Measurements from ENCODE around the gene HDDC3.
"Not testable (repeated sequence)": the region's sequence is repeated elsewhere in the genome, so short reads cannot be mapped to it uniquely, and the experiment has no call there.

HDDC3 gene

GRCh38 chr15:90910441-90911301, 21.7 kb downstream of the HDDC3 start:
- H3K4me3 ChIP-seq (replicated peaks in 1 of 2; ENCODE audit: low read depth in 2 of 2, low read length in 2 of 2), result no peak overlapping the region
- no peak for TF ChIP-seq CTCF (IDR thresholded peaks at IDR 0.05; ENCODE audit: low read depth, low read length)
- no peak for DNase-seq (ENCODE audit: low read depth in 2 of 2)

GRCh38 chr15:90909976-90910375, 22.4 kb downstream of the HDDC3 start:
- H3K4me3 ChIP-seq (replicated peaks in 1 of 2; ENCODE audit: low read depth in 2 of 2, low read length in 2 of 2), result no peak overlapping the region
- TF ChIP-seq CTCF (IDR thresholded peaks at IDR 0.05; ENCODE audit: low read depth, low read length), result no peak
- no peak for DNase-seq (ENCODE audit: low read depth in 2 of 2)

DNA sequence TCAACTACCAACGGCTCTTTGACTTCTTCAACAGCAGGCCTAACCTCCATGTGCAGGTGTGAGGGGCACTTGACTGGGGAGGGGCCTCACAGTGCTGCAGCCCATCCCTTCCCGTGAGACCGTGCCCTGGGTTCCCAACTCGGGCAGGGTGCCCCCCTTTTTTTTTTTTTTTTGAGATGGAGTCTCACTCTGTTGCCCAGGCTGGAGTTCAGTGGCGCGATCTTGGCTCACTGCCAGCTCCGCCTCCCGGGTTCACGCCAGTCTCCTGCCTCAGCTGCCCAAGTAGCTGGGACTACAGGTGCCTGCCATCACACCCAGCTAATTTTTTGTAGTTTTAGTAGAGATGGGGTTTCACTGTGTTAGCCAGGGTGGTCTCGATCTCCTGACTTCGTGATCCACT, 22.9 kb downstream of the HDDC3 start:
- DNase-seq (ENCODE audit: low read depth in 2 of 2); H3K4me3 ChIP-seq (replicated peaks in 1 of 2; ENCODE audit: low read depth in 2 of 2, low read length in 2 of 2): not testable (repeated sequence)

DNA sequence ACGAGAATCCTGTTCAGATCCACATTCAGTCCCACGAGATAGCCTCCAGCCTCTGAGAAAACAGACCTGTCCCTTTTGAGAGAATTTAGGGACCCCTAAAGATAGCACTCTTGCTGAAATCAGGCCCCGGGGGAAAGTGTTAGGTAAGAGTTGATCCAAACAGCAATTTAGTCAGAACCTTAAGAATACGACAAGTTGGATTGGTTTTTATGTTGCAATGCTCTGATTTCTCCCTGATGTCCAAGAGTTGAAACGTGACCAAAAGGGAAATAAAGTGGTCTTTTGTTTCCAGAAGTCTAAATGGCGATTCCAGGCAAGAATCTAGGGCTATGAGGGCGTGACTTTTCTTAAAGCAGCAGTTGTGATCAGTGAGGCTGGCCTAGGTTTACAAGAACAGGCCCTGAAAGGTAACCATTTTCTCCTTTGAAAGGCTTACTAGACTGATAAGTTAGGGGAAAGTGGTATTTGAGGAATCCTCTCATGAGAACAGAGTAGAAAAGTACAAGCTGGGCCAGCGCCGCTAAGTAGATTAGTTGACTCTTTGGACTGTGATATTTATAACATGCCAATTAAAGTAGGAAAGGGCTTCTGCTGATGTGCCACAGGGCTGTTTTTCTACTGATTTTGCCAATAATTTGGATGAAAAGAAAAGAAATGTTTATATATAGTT, 24.4 kb downstream of the HDDC3 start:
- DNase-seq (ENCODE audit: low read depth in 2 of 2), result peak in 1 of 2 donors; percentile 35
- TF ChIP-seq CTCF (IDR thresholded peaks at IDR 0.05; ENCODE audit: low read depth, low read length), result no peak
- H3K4me3 ChIP-seq (replicated peaks in 1 of 2; ENCODE audit: low read depth in 2 of 2, low read length in 2 of 2), result no peak overlapping the region

GRCh38 chr15:90907051-90907660, 25.2 kb downstream of the HDDC3 start:
- DNase-seq (ENCODE audit: low read depth in 2 of 2), result no peak
- no peak overlapping the region for H3K4me3 ChIP-seq (replicated peaks in 1 of 2; ENCODE audit: low read depth in 2 of 2, low read length in 2 of 2)
- no peak for TF ChIP-seq CTCF (IDR thresholded peaks at IDR 0.05; ENCODE audit: low read depth, low read length)

DNA sequence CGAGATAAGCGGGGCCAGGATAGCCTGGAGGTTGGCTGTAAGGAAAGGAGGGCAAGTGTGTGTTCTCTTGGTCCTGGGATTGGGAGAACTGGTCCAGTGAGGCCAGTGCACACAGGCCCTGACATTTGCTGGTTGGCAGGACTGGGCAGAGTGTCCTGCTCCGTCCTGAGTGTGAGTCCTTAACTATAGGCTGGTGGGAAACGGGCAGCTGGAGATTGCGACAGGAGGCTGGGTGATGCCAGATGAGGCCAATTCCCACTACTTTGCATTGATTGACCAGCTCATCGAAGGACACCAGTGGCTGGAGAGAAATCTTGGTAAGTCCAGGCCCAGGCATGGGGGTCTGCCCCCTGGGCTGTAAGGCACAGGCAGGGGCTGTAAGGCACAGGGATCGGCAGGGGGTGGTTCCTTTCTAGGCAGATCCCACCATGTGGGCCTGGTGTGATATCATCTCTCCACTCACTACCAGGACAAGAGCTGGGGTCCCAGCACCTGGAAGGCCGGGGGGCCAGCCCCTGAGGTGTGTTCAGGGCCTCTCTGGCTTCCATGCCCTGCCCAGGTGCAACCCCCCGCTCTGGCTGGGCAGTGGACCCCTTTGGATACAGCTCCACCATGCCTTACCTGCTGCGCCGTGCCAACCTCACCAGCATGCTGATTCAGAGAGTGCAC, 26.0 kb downstream of the HDDC3 start:
- H3K4me3 ChIP-seq (replicated peaks in 1 of 2; ENCODE audit: low read depth in 2 of 2, low read length in 2 of 2), result no peak overlapping the region
- TF ChIP-seq CTCF (IDR thresholded peaks at IDR 0.05; ENCODE audit: low read depth, low read length), result no peak
- no peak for DNase-seq (ENCODE audit: low read depth in 2 of 2)
